GM13976 (cell line): ENCODE measurements around the gene C4B.
"Not testable (repeated sequence)": the region's sequence is repeated elsewhere in the genome, so short reads cannot be mapped to it uniquely, and the experiment has no call there.

Source experiments
- DNase-seq: peaks from one replicate; pipeline ENCODE4 v3.0.0; 2012; ENCODE audit warnings: low spot score
- CTCF ChIP-seq: IDR thresholded peaks from 2 replicates; pipeline ENCODE4 v1.5.1; 2012; ENCODE audit warnings: borderline replicate concordance, mild to moderate bottlenecking; ENCODE audit not compliant: insufficient read depth; ENCODE audit errors: extremely low read depth, missing control alignments, control extremely low read depth
- in situ Hi-C: fragments of 300-500 bp; cut with MboI; formaldehyde crosslinking; loops from one replicate; pipeline ENCODE4 v1.12.0; 2022; ENCODE audit warnings: low sequenced_read_pairs, mixed read lengths, inconsistent platforms; ENCODE audit not compliant: unreplicated experiment

C4B gene

GRCh38 chr6:32038878-32039277 is 24.3 kb downstream of the C4B start:
- in situ Hi-C loops, DNase-seq: not testable (repeated sequence)

- in situ Hi-C loops, DNase-seq: not testable (repeated sequence)
These were observed 25.0 kb downstream of the C4B start for GRCh38 chr6:32039321-32040274.

GRCh38 chr6:32040299-32041049 is 25.9 kb downstream of the C4B start:
- in situ Hi-C loops: not testable (repeated sequence)

GRCh38 chr6:32041050-32041321 is 26.4 kb downstream of the C4B start:
- DNase-seq, in situ Hi-C loops: not testable (repeated sequence)

More at GRCh38 chr6:32040299-32041049, 25.9 kb downstream of the C4B start:
- DNase-seq: not testable (repeated sequence)

- DNase-seq, in situ Hi-C loops: not testable (repeated sequence)
These were observed 26.8 kb downstream of the C4B start for GRCh38 chr6:32041385-32041784.

- in situ Hi-C loops, DNase-seq: not testable (repeated sequence)
These were observed 27.7 kb downstream of the C4B start for GRCh38 chr6:32042276-32042675.

GRCh38 chr6:32043589-32044380 is 29.2 kb downstream of the C4B start:
- in situ Hi-C loops, DNase-seq: not testable (repeated sequence)

GRCh38 chr6:32044916-32045315 is 30.3 kb downstream of the C4B start:
- DNase-seq, in situ Hi-C loops: not testable (repeated sequence)

GRCh38 chr6:32045811-32046449 is 31.3 kb downstream of the C4B start:
- in situ Hi-C loops: no loop called here
- TF ChIP-seq CTCF: no peak
- DNase-seq: no peak

GRCh38 chr6:32046450-32047083 is 32.0 kb downstream of the C4B start:
- DNase-seq: no peak
- in situ Hi-C loops: no loop called here
- no peak for TF ChIP-seq CTCF
